Inferior parietal cortex (tissue), 1 donor: ENCODE data around the gene HSD17B10.
"Not testable (repeated sequence)": the region's sequence is repeated elsewhere in the genome, so short reads cannot be mapped to it uniquely, and the experiment has no call there.

Experiments
- DNase-seq: peaks from one replicate; pipeline ENCODE4 v3.0.0-alpha.2; 2016; ENCODE audit errors: extremely low spot score

The HSD17B10 gene

GRCh38 chrX:53433651-53434639 lies at the start of gene HSD17B10:
Gene HSD17B10, minus strand, starts transcription at chrX:53434370. Its CDS starts 25 bp downstream, at chrX:53434345.
- DNase-seq: peak; percentile 79

GRCh38 chrX:53483416-53483815 lies 49.2 kb upstream of the HSD17B10 start:
- DNase-seq: no peak

- peak; percentile 45 for DNase-seq
Observed at GRCh38 chrX:53481816-53482465, 47.8 kb upstream of the HSD17B10 start.

- DNase-seq: no peak
Observed at GRCh38 chrX:53481093-53481492, 46.9 kb upstream of the HSD17B10 start.

- DNase-seq: no peak
Observed at GRCh38 chrX:53479301-53479700, 45.1 kb upstream of the HSD17B10 start.

GRCh38 chrX:53476371-53476770 lies 42.2 kb upstream of the HSD17B10 start:
- DNase-seq: no peak

GRCh38 chrX:53474707-53475106 lies 40.5 kb upstream of the HSD17B10 start:
- DNase-seq: no peak

- no peak for DNase-seq
Observed at GRCh38 chrX:53471346-53471745, 37.2 kb upstream of the HSD17B10 start.

GRCh38 chrX:53468659-53469058 lies 34.5 kb upstream of the HSD17B10 start:
- not testable (repeated sequence) for DNase-seq

GRCh38 chrX:53458082-53458481 lies 23.9 kb upstream of the HSD17B10 start:
- DNase-seq: no peak

GRCh38 chrX:53456254-53456653 lies 22.1 kb upstream of the HSD17B10 start:
- DNase-seq: no peak

GRCh38 chrX:53452812-53453211 lies 18.6 kb upstream of the HSD17B10 start:
- DNase-seq: no peak

- DNase-seq: no peak
Observed at GRCh38 chrX:53449632-53450031, 15.5 kb upstream of the HSD17B10 start.

GRCh38 chrX:53447441-53447840 lies 13.3 kb upstream of the HSD17B10 start:
- DNase-seq: no peak

- DNase-seq: peak; percentile 25
Observed at GRCh38 chrX:53445977-53446376, 11.8 kb upstream of the HSD17B10 start.

- DNase-seq: no peak
Observed at GRCh38 chrX:53442322-53442631, 8.1 kb upstream of the HSD17B10 start.

- peak; percentile 43 for DNase-seq
Observed at GRCh38 chrX:53441531-53442321, 7.6 kb upstream of the HSD17B10 start.

GRCh38 chrX:53440621-53441517 lies 6.7 kb upstream of the HSD17B10 start:
- peak; percentile 5 for DNase-seq

- no peak for DNase-seq
Observed at GRCh38 chrX:53440101-53440500, 5.9 kb upstream of the HSD17B10 start.

- DNase-seq: no peak
Observed at GRCh38 chrX:53438832-53439230, 4.7 kb upstream of the HSD17B10 start.

- DNase-seq: no peak
Observed at GRCh38 chrX:53438174-53438831, 4.1 kb upstream of the HSD17B10 start.
